Measurements from ENCODE around the gene ZC3H10. TPM values are rescaled to one million over a fixed set of nuclear protein-coding genes. Genes with fewer than 3 reads are reported as not detected.

The ZC3H10 gene
- total RNA-seq, 1 donor from 2014 or later, result 8.0 TPM

DNA sequence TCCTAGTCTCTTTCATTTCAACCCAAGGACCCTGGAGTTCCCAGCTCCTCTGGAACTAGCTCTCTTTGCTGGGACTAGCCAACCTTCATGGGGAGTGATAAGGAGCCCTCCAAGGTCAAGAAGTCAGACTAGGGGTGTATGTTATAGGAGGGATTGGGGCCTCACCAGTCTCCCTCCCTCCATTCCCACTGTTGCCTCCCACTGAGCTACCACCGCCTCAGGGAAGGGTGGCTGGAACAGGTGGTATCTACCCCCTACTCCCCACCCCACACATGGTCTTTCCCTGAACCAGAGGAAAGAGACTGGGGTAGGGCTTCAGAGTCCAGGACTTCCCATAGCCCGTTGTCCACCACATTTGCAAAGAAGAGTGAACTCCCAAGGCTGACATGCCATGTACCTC, 35.7 kb upstream of the ZC3H10 start:
- Mint-ChIP-seq H3K9me3 (ENCODE audit: low read depth) (no peaks in the 10 kb centered on the region), H3K27ac (ENCODE audit: unreplicated experiment) (no peak overlapping the region), H3K36me3 (ENCODE audit: low read depth) (no peaks in the 10 kb centered on the region), H3K27me3 (ENCODE audit: low read depth) (peaks cover 3% of the 10 kb centered on the region), H3K4me1 (ENCODE audit: low read depth) (peaks cover 11% of the 10 kb centered on the region), H3K4me3 (ENCODE audit: unreplicated experiment) (no peak overlapping the region)
- no peak for DNase-seq (ENCODE audit: low spot score)
- TF ChIP-seq, protein P1, sequence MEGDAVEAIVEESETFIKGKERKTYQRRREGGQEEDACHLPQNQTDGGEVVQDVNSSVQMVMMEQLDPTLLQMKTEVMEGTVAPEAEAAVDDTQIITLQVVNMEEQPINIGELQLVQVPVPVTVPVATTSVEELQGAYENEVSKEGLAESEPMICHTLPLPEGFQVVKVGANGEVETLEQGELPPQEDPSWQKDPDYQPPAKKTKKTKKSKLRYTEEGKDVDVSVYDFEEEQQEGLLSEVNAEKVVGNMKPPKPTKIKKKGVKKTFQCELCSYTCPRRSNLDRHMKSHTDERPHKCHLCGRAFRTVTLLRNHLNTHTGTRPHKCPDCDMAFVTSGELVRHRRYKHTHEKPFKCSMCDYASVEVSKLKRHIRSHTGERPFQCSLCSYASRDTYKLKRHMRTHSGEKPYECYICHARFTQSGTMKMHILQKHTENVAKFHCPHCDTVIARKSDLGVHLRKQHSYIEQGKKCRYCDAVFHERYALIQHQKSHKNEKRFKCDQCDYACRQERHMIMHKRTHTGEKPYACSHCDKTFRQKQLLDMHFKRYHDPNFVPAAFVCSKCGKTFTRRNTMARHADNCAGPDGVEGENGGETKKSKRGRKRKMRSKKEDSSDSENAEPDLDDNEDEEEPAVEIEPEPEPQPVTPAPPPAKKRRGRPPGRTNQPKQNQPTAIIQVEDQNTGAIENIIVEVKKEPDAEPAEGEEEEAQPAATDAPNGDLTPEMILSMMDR (IDR thresholded peaks at IDR 0.05), result no peak

DNA sequence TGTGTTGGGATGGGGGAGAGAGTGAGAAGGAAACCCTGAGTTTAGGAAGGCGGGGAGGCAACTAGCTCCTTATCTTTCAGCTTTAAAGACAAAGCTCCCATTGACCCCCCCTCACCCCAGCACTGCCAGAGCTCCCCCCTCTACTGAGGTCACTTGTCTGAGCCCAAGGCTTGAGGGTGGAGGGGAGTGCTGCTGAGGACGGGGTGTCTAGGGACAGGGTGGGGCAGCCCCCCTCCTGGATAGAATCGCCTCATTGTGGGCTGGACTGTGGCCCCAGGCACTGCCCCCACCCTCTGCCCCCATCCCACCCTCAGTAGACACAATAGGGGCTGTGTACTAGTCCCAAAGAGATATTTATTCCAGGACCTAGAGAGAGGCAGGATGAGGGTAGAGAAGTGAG, 35.1 kb upstream of the ZC3H10 start:
- Mint-ChIP-seq H3K36me3 (ENCODE audit: low read depth) (no peaks in the 10 kb centered on the region), H3K4me1 (ENCODE audit: low read depth) (peaks cover 11% of the 10 kb centered on the region), H3K27ac (ENCODE audit: unreplicated experiment) (no peak overlapping the region), H3K27me3 (ENCODE audit: low read depth) (peaks cover 3% of the 10 kb centered on the region), H3K9me3 (ENCODE audit: low read depth) (no peaks in the 10 kb centered on the region), H3K4me3 (ENCODE audit: unreplicated experiment) (no peak overlapping the region)
- TF ChIP-seq, protein P1 (IDR thresholded peaks at IDR 0.05), result no peak
- no peak for DNase-seq (ENCODE audit: low spot score)

DNA sequence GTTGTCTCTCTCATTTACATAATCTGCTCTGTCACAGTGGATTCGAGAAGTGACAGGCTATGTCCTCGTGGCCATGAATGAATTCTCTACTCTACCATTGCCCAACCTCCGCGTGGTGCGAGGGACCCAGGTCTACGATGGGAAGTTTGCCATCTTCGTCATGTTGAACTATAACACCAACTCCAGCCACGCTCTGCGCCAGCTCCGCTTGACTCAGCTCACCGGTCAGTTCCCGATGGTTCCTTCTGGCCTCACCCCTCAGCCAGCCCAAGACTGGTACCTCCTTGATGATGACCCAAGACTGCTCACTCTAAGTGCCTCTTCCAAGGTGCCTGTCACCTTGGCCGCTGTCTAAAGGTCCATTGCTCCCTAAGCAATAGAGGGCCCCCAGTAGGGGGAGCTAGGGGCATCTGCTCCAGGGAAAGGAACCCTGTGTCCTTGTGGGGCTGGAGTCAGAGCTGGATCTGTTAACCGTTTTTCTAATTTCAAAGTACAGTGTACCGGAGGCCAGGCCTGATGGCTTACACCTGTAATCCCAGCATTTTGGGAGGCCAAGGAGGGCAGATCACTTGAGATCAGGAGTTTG, 33.0 kb upstream of the ZC3H10 start:
- H3K36me3 Mint-ChIP-seq (ENCODE audit: low read depth), result no peaks in the 10 kb centered on the region
- H3K9me3 Mint-ChIP-seq (ENCODE audit: low read depth), result no peaks in the 10 kb centered on the region
- no peak for DNase-seq (ENCODE audit: low spot score)
- no peak overlapping the region for H3K27ac Mint-ChIP-seq (ENCODE audit: unreplicated experiment)
- H3K4me1 Mint-ChIP-seq (ENCODE audit: low read depth), result no peaks in the 10 kb centered on the region
- H3K4me3 Mint-ChIP-seq (ENCODE audit: unreplicated experiment), result no peak overlapping the region
- H3K27me3 Mint-ChIP-seq (ENCODE audit: low read depth), result peaks cover 3% of the 10 kb centered on the region
- TF ChIP-seq, protein P1 (IDR thresholded peaks at IDR 0.05), result peak; percentile 39

DNA sequence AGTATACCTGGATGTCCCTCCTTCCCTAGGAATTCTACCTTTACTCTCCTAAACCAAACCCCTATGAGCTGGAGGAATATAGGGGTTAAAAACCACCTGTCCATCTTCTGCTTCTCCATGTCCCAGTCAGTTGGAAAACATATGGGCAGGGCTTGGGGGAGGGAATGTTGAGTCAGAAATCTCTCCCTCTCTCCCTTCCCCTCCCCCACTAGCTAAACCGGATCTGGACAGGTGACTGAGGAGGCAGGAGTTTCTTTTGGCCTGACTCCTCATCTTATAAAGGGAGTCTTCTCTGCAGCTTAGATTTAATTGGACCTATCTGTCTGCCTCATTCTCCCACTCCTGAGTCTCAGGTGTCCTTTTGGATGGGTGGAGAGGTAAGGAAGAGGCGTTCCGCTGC, 32.0 kb upstream of the ZC3H10 start:
- peaks cover 1% of the 10 kb centered on the region for H3K27me3 Mint-ChIP-seq (ENCODE audit: low read depth)
- H3K36me3 Mint-ChIP-seq (ENCODE audit: low read depth), result no peaks in the 10 kb centered on the region
- no peak overlapping the region for H3K27ac Mint-ChIP-seq (ENCODE audit: unreplicated experiment)

DNA sequence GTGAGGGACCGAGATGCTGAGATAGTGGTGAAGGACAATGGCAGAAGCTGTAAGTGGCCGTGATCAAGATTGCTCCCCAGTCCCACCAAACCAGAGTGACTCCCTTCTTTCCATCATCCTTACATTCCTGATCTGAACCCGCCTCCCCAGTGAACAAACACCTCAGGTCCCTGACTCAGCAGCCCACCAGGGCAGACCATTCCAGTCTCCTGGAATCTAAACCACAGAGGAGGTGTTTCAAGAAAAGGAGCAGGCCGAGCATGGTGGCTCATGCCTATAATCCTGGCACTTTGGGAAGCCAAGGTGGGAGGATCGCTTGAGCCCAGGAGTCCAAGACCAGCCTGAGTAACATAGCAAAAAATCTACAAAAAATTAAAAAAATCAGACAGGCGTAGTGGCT, 31.5 kb upstream of the ZC3H10 start:
- no peaks in the 10 kb centered on the region for H3K4me1 Mint-ChIP-seq (ENCODE audit: low read depth)
- DNase-seq (ENCODE audit: low spot score), result no peak
- peaks cover 1% of the 10 kb centered on the region for H3K27me3 Mint-ChIP-seq (ENCODE audit: low read depth)
- H3K9me3 Mint-ChIP-seq (ENCODE audit: low read depth), result no peaks in the 10 kb centered on the region
- H3K4me3 Mint-ChIP-seq (ENCODE audit: unreplicated experiment), result no peak overlapping the region
- H3K36me3 Mint-ChIP-seq (ENCODE audit: low read depth), result no peaks in the 10 kb centered on the region
- no peak overlapping the region for H3K27ac Mint-ChIP-seq (ENCODE audit: unreplicated experiment)
- TF ChIP-seq, protein P1 (IDR thresholded peaks at IDR 0.05), result no peak

More for the DNA sequence above, 32.0 kb upstream of the ZC3H10 start:
- Mint-ChIP-seq H3K4me3 (ENCODE audit: unreplicated experiment) (no peak overlapping the region), H3K9me3 (ENCODE audit: low read depth) (no peaks in the 10 kb centered on the region), H3K4me1 (ENCODE audit: low read depth) (no peaks in the 10 kb centered on the region)
- DNase-seq (ENCODE audit: low spot score), result no peak
- TF ChIP-seq, protein P1 (IDR thresholded peaks at IDR 0.05), result no peak

Measured in chondrocyte (in vitro differentiated cells).